ENCODE results near the gene HCCS.

DNA sequence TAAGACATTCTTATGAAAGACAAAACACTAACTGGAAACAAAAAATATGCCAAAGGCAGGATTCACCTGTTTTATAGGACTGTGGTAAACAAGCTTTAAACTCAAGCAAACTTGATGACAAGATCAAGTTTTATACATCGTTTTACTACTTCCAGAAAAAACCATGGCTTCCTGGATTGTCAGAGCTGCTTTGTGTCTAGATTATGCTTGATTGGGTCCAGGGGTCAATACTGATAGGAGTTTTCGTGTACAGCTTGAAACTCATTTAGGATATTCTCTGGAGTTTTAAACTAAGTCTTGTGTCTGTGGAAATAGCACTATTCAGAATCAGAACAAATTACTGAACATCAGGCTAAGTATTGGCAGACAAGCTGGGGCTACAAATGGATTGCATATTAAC is 13.0 kb downstream of the HCCS start:
- TF ChIP-seq POLR2AphosphoS5 (IDR thresholded peaks at IDR 0.05; ENCODE audit: insufficient read depth, low read depth, low read length) (no peak), CTCF (IDR thresholded peaks at IDR 0.05; ENCODE audit: extremely low read depth in 1 of 2, insufficient read depth in 1 of 2, low read depth in 1 of 2, low read length in 2 of 2) (no peak), EZH2 (IDR thresholded peaks at IDR 0.05; ENCODE audit: borderline replicate concordance, low read depth, low read length, severe bottlenecking) (no peak), POLR2A (IDR thresholded peaks at IDR 0.05; ENCODE audit: low read depth, low read length) (no peak)

All from endothelial cell of umbilical vein (primary cell).